NB4 (cell line): ENCODE data around the gene PNRC1.

Source experiments
- CTCF ChIP-seq: IDR thresholded peaks from one replicate; pipeline ENCODE4 v1.5.1; 2012; ENCODE audit warnings: low read depth, low read length
- POLR2A ChIP-seq: IDR thresholded peaks from 2 replicates; pipeline ENCODE4 v1.6.1; 2011; ENCODE audit warnings: mild to moderate bottlenecking; ENCODE audit not compliant: insufficient read length; ENCODE audit errors: extremely low read depth

DNA sequence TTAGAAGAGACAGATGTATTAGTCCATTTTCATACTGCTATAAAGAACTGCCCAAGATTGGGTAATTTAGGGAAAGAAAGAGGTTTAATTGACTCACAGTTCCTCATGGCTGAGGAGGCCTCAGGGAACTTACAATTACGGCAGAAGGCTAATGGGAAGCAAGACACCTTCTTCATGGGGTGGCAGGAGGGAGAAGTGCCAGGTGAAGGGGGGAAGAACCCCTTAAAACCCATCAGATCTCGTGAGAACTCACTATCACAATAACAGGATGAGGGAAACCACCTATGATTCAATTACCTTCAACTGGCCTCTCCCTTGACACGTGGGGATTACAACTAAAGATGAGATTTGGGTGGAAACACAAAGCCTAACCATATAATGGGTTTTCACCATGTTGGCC lies 28.9 kb upstream of the PNRC1 start:
- no peak for TF ChIP-seq CTCF
- no peak for TF ChIP-seq POLR2A
